HG02981 (cell line): ENCODE measurements around the gene TTLL12.

ENCODE experiments used
- ATAC-seq: cut with Tn5 transposase; IDR thresholded peaks from one replicate; pipeline ENCODE4 v1.9.1; 2021; ENCODE audit warnings: mild to moderate bottlenecking, moderate library complexity; ENCODE audit not compliant: unreplicated experiment

TTLL12 gene

DNA sequence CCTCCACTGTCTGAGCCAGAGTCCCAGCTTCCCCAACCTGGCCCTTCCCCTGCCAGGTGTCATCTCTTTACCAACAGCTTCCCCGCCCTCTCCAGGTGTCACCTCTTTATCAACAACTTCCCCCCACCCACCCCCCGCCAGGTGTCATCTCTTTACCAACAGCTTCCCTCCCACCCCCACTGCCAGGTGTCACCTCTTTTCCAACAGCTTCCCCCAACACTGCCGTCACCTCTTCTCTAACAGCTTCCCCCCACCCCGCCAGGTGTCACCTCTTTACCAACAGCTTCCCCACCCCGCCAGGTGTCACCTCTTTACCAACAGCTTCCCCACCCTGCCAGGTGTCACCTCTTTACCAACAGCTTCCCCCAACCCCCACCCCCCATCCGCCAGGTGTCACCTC is 29.8 kb upstream of the TTLL12 start:
- no peak for ATAC-seq

DNA sequence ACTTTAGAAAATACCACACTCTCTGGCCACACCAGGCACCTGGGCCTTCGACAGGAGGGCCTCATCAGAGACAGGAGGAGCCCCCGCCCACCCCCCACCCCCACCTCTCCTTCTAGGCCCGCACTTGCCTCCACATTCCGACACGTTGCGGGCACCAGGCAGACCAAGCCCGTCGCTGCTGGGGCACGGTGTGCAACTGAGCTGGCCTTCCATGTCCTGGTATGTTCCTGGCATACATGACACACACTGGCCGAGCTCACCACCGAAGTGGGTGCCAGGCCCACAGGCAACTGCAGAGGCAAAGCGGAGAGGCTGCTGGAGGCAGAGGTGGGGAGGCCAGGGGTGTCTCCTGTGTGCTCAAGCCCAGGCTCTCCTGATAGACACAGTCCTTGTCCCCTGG is 27.0 kb upstream of the TTLL12 start:
- ATAC-seq, result no peak

DNA sequence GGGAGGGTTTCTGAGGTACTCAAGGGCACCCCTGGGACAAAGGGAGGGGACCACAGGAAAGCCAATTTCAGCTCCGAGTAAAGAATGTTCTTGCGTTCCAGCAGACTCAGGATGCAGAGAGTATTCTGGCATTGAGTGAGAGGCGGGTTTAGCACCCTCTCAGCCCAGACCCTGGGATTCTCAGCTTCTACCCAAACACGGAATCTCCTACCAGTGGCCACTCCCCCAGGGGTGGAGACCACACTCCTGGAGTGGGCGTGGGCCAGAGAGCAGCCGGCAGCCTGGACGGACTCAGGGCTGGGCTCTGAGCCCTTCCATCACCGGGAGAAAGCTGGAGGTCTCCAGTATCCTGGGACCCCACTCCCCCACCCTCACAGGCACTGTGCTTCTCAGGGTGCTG is 26.1 kb upstream of the TTLL12 start:
- ATAC-seq, result no peak

DNA sequence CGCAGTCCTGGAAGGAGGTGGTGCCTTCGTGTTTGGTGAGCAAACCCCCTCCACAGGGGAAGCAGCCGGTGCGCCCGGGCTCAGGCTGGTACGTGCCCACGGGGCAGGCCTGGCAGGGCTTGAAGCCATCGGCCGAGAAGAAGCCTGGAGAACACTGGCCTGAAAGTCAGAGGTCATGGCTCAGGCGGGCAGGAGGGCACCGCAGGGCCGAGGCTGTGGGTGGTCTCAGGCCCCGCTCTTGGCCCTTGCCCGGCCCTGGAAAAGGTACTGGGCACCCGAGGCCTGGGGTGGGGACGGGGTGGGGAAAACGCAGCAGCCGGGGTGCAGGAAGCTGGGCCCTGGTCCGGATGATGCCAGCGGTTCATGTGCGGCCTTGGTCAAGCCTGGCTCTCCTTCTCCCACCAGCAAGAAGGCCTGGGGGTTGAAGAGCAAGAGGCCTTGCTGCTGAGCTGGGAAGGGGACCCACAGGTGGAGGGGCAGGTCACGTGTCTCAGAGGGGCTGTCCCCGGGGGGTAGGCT is 25.6 kb upstream of the TTLL12 start:
- no peak for ATAC-seq

DNA sequence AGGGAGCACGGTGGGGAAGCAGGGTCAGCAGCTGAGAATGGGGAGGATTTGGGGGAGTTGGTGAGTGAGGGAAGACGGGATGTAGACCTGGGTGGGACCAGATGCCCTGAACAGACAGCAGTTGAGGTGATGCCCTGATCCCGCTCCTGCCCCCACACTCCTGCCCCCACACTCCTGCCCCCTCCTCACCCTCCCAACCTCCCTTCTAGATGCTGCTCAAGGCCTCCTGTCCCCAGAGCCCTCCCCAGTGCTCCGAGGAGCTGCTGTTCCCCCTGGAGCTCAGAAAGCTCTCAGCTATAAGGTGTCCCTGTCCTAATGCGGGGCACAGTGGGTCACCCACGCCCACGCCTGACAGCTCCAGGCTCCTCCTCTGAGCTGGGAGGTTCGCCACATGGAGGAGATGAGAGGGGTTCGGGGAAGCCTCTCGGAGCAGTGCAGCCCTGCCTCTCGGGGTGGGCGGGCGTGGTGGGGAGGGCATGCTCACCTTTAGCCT is 25.1 kb upstream of the TTLL12 start:
- no peak for ATAC-seq

DNA sequence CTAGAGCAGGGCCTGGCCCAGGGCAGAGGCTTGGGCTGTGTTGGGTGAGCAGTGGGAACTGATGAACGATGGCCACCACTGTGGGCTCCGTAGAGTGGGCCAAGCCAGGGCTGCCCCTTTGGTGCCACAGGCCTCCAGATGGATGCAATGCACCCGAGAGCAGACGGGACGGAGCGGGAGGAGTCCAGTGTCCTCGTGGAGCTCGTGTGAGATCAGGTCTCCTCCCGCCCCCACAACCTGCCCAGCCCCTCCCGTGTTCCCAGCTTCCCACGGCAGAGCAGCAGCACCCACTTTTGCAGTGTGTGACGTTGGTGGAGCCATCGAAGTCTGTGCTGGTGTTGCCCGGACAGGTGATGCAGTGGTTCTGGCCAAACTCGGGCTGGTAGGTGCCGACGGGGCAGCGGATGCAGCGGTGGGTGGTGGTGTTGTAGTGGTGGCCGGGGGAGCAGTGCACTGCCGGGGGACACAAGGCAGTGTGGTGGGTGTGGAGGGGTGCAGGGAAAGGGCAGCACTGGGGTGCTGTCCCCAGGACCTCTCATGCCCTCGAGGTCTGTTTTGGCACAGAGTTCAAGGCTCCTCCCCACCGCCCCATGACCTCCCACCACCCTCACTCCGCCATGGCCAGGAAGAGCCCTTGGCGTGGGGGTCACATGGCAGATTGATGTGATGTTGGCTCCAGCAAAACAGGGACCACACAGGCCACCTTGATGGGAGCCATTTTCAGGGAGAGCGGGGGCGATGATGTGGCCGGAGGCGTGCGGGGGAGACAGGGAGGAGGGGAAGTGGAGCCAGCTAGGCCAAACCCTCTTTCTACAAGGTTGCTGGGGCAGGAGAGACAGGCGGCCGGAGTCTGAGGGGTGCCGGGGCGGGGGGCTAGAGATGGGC is 23.9 kb upstream of the TTLL12 start:
- ATAC-seq, result no peak

DNA sequence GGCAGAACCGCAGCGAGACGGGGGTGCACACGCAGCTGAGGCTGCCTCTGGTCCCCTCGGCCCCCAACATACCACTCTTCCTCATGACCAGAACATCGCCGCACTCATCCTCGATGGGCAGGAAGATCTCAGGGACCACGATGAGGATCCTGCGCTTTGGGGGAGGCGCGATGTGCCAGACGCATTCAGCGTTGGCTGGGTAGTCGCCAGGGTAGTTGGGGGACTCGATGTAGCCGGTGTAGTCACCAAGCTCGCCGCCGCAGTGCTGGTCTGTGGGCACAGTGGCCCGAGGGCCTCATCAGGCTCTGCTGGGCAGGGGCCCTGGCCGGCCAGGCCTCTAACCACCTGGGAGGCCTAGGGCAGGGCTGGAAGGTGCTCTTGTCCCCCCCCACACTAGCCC is 23.0 kb upstream of the TTLL12 start:
- no peak for ATAC-seq

DNA sequence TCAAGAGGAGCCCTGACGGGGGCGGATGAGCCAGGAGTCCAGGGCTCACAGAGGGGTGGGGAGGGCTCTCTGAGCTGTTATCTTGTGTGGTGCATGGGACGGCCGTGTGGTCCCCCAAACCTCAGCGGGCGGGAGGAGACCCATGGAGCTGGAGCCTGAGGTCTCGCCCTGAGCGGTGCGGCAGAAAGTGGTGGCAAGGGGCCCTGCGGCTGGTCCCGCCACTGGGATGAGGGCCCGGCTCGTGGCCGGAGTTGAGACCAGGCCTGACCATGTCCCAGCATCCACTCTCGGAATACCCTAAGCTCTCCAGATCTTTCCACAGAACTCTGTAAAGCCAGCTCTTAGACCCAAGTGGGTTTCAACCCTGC is 22.6 kb upstream of the TTLL12 start:
- no peak for ATAC-seq

DNA sequence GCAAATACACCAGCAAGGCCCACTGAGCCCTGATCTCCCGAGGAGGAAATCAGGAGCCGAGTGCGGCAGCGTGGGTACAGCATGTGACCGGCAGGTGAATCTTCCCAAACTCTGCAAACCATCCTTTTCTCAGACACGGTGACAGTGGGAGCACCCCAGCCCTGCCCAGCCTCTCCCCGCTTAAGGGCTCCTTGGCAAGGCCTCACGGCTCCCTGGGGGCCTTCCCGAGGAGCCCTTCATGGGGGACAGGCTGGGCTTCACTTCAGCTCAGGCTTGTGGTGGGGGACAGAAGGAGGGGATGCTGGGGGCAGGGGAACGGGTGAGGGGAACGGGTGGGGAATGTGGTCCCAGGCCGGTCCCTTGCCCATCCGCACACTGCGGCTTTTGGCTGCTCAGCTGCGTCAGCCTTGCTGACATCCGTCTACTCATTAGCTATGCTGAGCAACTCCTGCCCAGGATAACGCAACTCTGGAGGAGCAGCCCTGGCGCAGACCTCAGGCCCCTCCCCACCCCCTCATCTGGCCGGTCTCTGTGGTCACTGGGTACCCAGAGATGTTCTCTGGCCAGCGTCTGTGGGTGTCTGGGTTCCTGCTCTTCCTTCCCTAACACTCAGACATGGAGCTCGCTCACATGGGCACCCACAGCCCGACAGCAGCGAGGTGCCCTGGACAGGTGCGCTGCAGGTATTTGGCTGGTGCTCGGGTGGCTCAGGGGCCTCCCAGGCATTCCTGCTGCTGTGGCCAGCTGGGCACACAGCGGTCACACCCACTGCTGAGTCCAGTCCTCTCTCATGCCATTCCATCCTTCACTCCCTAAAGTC is 22.0 kb upstream of the TTLL12 start:
- ATAC-seq, result no peak

DNA sequence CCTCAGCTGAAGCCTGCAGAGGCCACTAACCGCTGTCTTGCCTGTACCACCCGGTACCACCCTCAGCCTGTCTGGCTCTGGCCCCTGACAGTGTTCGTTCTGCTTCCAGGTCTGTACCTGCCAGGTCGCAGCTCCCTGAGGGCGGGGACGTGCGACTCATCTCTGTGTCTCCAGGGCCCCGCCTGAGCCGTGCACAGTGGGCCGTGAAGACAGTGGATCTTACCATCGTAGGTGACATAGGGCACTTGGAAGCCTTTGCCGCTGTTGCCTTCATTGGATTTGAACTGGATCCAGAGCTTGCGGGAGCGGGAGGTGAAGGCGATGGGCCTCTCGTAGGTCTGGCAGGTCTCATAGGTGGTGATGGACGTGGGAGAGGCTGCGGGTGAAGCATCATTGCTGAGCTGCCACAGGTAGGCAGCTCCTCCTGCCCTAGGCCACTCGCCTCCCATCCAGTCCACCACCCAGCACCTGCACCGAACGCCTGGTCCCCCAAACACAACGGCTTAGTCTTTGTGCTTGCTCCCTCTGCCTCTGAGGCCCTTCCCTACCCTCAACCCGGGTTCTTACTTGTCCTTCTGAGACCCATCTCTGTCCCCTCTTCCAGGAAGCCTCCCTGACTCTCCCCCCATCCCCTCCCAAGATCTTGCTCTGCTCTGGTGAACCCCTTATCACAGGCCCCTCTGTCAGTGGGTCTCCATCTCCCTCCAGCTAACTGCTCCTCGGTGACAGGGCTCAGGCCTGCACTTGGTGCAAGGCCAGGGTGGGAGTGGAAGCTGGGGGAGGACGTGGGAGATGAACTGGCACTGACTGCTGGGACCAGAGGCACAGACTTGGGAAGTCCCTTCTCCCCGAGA is 21.1 kb upstream of the TTLL12 start:
- no peak for ATAC-seq

DNA sequence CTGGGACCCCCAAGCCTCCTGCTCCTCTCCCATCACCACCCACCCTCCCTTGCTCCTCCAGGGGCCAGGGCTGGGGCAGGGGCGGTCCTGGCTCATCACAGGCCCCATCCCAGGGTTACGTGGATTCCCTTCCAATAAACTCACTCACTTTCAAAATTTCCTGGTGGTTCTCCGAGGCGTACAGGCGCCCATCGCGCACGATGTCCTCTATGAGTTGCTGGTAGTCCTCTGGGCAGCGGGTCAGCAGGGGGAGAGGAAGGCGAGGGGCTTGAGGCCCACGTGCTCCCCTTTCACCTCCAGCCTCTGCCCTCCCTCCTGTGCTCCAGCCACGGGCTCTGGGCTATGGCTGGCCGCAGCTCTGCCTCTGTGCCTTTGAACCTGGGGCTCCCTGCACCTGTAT is 20.5 kb upstream of the TTLL12 start:
- no peak for ATAC-seq

DNA sequence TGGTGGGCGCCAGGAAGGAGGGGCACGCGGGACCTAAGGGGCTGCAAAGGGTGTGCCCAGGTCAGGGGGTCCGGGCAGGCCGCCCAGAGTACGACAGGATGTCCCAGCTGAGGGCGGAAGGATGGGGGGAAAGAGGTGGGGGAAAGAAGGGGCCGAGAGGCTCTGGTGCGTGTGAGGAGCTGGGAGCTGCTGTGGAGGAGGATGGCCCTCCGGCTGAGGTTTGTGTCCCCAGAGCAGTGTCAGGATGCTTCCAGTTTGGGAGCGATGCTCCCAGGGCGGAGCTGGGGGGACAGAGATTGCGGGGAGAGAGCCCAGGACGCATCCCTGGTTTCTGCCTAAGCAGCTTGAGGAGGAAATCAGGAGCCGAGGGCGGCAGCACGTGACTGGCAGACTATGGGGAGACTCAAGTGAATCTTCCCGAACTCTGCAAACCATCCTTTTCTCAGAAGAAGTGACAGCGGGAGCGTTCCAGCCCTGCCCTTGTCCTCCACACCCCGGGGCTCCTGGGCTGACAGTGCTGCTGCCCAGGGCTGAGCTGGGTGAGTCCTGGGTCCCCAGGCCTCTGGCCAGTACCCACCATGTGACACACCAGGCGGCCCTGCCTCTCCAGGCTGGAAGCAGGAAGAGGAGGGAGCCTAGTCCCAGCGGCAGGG is 19.7 kb upstream of the TTLL12 start:
- ATAC-seq, result no peak

DNA sequence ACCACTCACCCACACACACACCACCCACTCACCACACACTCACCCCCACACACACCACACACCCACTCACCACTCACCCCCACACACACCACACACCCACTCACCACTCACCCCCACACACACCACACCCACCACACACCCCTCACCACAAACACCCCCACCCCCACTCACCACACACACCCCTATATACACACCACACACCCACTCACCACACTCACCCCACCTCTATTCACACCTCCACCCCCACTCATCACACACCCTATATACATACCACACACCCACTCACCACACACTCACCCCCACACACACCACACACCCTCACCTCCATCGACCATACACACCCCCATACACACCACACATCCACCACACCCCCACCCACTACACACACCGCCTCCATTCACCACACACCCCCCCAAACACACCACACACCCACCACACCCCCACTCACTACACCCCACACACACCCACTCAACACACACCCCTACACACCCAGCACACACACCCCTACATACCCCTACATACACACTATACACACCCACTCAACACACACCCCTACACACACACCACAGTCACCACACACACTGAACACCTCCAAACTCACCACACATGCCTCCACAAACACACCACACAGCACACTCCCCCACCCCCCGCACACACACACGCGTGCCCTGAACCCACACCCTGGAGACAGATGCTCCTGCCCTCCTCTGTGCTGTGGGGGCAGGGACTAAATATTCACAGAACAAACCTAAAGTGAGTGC is 19.0 kb upstream of the TTLL12 start:
- ATAC-seq, result no peak

DNA sequence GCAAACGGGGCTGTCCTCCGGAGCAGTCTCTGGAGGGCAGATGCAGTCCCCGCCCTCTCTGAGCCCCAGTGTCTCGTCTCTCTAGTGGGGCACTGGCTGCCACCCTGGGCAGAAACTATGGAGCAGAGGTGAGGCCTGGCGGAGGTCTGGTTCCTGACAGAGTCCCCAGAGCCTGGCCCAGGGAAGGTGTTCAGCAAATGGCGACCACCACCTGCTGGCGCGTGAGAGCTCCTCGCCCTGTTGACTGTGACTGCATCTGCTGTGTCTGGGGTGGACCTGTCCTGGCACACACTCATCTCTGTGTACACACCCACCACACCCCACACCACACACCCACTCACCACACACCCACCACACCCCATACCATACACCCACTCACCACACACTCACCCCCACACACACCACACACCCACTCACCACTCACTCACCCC is 18.3 kb upstream of the TTLL12 start:
- ATAC-seq, result no peak

DNA sequence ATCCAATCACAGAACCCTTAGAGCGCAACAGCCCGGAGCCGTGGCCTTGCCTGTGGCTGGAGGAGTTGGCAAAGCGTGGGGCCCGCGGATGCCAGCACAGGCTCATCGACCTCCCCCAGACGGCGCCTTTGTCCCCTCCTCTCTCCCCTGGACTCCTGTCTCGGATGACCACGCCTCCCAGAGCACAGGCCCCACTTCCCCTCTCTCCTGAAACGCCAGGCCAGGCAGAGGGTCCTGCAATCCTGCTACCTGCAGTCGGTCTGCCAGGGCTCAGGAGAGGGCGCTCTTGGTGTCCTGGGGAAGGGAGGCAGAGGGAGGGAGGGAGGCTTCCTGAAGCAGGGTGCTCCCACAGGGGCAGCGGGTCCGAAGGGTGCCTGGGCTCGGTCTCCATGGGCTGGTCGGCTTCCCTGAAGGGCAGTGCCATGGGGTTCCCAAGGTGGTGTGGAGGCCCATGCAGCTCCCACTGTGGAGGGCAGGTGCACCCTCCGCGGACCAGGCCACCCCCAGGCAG is 16.6 kb upstream of the TTLL12 start:
- ATAC-seq, result no peak

DNA sequence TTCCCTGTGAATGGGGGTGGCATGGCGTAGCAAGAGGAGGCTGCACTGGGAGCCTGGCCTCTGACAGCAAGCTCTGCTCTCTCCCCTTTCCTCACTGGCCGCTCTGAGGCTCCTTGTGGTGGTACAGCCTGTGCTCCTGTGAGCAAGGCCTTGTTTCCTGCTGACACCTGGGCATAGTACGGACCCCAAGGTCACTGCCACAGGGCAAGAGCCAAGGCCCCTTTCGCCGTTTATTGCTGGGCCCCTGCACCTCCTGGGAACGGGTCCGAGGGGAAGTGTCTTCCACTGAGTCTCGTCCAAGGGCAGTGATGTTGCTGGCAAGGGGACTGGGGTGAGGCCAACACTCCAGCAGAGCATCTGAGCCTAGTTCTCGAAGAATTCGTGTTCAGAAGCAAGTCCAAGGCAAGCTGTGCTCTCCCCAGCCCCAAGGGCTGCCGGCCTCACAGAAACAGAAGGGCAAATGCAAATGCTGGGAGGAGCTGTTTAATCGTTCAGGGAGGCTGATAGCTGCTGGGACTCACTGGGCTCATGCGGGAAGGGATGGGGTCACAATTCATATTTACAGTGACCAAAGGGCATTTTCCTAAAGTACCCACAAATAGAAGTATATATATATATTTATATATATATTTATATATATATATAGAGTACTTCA is 15.9 kb upstream of the TTLL12 start:
- no peak for ATAC-seq

DNA sequence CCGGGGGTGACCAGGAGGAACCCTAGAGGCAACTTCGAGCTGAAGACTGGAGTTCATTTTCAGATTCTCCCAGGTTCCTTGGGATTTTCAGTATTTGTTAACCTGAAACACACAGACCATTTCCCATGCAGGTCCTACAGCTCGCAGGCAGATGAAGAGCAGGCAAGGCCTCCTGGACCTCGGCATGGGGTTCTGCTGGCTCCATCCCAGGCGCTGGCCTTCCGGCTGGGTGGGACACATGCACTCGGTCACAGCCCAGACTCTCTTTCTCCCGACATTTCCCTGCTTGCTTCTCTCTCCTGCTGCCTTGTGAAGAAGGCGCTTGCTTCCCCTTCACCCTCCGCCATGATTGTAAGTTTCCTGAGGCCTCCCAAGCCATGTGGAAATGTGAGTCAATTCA is 15.4 kb upstream of the TTLL12 start:
- no peak for ATAC-seq

DNA sequence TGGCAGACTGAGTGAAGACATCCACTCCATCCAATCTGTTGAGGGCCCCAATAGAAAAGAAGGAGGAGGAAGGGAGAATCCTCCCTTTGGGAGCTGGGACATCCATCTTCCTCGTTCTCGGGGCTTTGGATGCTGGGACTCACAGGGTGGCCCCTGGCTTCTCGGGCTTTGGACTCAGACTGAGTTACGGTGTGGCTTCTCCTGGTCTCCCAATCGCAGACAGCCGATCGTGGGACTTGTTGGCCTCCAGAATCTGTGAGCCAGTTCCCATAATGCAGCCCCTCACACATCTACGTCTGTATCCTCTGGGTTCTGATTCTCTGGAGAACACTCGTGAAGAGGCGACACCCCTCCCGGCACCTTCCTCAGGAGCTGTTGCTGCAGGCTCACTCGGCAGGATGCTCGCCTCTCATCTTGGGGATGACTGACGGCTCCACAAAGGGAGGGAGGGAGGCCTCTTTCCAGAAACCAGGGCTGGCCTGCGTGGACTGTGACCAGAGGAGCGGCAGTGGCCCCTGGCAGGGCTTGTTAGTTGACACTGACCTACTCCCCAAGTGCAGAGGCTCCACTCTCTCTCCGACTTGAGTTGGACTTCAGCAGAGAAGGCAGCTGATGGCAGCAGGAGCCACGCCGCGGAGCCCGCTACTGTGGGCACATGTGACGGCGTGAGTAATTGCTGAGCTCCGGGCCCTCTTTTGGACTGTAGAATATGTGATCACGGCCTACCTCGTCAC is 14.7 kb upstream of the TTLL12 start:
- no peak for ATAC-seq
